HG02759 (cell line): ENCODE results near the gene KCNK16.
A peak's percentile ranks its signal among the peaks of the same experiment; 100 is the strongest.
"Not testable (repeated sequence)": the region's sequence is repeated elsewhere in the genome, so short reads cannot be mapped to it uniquely, and the experiment has no call there.

ENCODE experiments used
- ATAC-seq: cut with Tn5 transposase; IDR thresholded peaks from one replicate; pipeline ENCODE4 v1.9.1; 2021; ENCODE audit warnings: mild to moderate bottlenecking, moderate library complexity; ENCODE audit not compliant: unreplicated experiment

KCNK16 gene

DNA sequence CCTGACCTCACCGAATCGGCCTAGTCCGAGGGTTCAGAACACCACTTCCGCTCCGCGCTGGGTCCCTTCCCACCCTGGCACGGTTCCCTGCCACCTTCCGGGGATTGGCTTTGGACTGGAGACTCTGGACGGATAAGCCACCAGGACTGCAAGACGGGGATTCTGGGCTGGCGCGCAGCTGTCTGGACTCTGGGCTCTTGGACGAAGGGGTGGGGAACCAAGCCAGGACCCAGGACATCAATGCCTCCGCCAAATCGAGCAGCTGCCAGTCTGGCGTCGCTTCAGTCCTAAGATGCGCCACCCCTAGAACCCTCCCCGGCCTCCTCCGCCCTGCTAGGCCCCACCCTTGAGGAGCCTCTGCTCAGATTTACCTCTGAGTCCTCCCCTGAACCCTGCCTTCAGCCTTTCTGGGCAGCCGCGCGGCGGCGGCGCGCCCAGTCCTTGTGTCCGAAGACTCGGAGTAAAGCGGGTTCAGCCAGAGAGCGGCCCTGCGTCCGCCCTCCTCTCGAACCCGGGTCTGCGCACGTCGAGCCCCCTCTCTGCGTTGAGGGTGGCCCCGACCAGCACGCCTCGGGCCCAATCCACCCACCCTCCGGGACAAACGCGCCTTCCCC is 9.5 kb downstream of the KCNK16 start:
- ATAC-seq: no peak

DNA sequence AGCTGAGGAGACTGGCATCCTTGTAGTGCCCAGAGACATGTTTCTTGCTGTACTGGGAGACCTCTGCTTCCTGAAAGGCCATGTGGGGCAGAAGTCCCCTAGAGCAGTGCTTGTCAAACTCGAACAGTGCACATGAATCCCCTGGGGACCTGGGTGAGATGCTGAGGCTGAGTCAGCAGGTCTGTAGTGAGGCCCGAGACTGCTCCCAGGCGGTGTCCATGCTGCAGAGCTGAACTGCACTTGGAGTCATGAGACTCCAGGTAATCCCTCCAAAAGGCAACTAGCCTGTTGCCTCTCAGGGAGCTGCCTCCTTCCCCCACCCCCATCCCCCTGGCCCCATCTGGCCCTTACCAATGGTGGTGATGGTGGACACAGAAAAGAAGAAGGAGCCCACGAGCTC is 12.0 kb downstream of the KCNK16 start:
- no peak for ATAC-seq

DNA sequence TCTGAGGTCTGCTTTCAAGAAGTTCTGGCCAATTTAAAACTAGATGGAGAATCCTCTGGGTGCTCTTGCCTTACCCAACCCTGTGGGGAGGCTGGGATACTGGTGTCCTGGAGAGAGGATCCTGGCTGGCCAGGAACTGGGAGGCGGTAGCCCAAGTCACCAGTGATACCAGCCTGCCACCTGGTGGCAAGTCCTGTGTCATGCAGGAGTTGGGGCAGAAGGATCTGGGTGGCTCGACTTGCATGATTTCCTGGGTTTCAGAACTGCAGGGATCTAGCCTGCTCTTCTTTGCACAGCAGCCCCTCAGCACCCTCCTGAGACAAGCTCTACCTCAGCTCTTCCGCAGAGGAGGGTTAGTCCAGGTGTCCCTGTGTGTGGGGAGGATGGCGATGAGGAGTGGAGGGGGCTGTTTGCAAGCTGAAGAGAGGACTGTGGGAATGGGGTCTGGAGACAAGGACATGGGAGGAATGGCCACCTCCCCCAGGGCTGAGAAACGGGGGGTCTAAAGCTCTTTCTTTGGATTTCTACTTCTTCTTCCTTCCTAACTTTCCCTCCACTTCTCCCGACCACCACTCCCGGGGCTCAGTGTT is 12.5 kb downstream of the KCNK16 start:
- ATAC-seq: no peak

DNA sequence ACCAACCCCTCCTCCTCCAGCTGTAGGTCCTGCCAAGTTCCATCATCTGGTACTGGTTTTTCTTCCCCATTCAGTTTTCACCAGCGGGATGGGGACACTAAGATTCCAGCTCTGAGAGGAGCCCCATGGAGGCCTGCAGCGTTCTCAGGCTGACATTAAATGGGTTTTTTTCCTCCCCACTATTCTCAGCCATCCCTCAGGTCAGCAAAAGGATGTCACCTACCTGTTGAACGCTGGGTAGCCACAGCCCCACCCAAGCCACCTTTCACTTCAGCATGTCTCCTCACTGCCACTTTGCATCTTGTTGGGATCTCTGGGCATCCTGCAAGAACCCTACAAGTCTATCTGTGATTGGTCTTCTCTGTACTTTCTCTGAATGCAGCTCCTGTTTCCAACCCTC is 15.0 kb downstream of the KCNK16 start:
- no peak for ATAC-seq

DNA sequence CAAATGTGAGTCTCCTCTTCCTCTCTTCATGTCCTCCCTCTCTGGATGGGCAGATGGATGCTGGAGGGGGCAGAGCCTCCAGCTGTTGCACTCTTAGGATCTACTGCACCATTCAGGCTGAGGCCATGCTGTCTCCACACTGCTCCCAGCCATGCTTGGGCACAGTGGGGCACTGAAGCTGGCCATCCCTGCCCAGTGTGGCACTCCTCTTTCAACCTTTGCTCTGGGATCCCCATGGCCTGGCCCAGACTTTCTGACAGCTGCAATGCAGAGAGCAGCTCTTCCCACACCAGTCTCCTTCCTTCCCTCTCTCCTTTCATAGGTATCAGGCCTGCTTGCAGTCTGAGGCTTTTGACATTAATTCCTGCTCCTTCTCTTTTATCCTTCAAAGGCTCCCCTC is 17.6 kb downstream of the KCNK16 start:
- ATAC-seq: no peak

DNA sequence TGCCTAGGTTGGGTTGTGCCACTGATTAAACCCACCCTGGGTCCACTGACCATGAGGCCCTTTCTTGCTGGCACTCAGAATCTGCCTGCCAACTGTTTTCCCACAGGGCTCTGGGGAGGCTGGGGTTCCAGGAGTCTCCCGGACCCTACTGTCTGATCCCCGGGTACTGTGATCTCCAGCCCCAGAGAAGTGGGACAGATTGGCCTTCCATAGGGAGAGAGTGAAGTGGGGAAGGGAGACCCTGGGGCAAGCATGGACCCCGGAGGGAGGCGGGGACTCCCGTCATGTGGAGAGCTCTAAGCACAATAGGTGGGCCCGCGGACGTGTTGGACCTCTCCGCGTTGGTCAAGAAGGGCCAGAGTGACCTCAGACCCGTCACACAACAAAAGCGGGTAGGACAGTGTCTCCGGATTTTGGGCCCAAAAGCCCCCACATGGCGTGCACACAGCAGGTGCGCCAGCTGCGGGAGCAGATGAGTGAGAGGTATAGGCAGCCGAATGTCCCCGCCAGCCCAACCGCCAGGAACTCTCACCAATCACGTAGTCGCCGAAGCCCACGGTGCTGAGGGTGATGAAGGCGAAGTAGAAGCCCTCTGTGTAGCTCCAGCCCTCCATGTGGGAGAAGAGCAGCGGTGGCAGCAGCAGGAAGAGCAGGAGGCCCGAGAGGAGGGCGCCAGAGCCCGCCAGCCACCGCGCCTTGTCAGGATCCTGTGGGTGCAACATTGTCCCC is 18.9 kb downstream of the KCNK16 start:
- no peak for ATAC-seq

DNA sequence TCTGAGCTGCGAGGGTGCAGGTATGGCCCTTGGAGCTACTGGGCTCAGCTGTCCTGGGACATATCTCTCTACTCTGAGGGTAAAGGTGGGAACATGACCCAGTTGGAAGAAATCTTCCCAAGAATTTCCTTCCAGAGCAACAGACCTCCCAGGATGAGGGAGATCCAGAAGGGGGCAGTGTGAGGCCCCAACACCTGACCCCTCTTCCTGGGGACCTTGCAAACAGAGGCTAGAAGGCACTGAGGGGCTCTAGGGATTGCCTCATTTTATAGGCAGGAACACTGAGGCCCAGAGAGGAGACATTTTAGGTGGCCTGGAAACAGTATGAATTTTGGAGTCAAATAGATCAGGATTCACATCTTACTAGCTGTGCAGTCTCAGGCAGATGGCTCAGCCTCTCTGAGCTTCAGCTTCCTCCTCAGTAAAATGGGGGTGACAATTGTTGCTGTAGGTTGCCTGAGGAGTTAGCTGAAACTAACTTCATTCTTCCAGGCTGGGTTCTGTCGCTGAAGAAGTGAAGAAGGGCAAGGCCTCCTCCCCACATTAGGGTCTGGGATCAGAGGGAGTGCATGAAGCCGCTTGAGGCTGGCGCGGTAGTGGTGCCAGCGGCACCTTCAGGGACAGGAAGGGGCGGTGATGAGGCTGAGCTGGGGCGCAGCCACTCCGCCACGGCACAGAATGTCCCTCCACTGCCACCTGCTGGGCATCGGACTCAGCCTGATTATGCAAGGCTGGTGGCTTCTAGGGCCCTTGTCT is 19.7 kb downstream of the KCNK16 start:
- peak; percentile 75 for ATAC-seq

DNA sequence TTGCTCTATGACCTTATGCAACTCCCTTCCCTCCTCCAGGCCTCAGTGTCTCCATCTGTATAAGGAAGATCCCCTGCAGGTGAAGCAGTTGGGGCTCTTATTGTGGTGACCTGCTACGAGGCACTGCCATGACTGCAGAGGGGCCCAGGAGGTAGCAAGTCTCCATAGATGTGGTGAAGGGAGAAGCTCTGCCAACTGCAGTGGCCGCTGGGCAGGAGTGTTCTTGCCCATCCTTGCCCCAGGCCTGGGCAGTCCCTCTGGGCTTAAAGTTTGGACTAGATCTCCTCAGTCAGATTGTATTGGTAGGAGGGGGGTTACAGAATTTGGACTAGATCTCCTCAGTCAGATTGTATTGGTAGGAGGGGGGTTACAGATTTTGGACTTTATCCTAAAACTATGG is 20.5 kb downstream of the KCNK16 start:
- ATAC-seq: no peak

DNA sequence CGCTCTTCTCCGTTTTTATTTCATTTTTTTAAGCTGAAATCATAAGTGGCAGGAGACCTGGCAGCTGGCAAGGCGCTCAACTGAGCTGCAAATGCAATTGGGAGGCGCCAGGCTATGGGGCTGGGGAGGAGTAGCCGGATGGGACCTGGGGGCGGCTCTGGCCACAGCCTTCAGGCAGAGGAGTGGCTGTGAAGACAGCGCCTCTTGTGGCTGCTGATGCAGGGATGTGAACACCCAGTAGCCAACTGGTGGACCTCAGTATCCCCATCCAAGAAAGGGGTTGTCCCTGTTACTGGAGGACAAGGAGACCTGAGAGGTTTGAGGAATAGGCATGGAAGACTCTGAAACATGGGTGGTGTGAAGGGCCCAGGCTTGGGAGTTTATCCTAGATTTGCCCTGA is 20.9 kb downstream of the KCNK16 start:
- ATAC-seq: no peak

DNA sequence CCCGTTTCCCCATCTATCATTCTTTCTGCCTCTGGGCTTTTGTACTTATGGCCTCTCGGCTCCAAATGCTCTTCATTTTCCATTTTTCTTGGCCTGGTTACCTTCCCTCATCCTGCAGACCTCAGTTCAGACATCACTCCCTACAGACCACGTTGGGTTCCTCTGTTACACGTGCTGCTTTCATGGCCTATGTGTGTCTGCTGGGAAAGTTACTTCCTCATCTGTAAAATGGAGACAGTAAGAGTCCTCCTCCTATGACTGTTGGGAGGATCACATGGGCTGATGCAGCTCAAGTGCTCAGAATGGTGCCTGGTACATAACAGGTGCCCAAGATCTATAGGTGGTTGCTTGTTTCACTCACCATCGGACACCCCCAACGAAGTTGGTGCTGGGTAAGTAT is 21.8 kb downstream of the KCNK16 start:
- no peak for ATAC-seq

DNA sequence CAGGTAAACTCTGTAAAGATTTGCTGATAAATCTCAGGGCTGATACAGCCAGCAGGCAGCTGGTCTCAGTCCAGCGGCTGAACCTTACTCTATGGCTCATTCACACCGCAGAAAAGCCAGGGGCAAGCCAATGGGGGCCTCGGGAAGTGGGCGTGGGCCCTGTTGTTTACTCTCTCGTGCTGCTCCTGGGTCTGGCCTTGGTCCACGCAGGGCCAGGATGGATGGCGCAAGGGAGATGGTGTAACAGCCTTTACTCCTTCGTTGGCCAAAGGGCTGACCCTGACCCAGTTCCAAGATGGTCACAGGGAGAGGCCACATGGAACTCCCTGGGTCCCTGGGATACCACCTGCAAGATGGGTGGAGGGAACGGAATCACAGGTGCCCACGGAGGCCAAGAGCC is 24.4 kb downstream of the KCNK16 start:
- no peak for ATAC-seq

DNA sequence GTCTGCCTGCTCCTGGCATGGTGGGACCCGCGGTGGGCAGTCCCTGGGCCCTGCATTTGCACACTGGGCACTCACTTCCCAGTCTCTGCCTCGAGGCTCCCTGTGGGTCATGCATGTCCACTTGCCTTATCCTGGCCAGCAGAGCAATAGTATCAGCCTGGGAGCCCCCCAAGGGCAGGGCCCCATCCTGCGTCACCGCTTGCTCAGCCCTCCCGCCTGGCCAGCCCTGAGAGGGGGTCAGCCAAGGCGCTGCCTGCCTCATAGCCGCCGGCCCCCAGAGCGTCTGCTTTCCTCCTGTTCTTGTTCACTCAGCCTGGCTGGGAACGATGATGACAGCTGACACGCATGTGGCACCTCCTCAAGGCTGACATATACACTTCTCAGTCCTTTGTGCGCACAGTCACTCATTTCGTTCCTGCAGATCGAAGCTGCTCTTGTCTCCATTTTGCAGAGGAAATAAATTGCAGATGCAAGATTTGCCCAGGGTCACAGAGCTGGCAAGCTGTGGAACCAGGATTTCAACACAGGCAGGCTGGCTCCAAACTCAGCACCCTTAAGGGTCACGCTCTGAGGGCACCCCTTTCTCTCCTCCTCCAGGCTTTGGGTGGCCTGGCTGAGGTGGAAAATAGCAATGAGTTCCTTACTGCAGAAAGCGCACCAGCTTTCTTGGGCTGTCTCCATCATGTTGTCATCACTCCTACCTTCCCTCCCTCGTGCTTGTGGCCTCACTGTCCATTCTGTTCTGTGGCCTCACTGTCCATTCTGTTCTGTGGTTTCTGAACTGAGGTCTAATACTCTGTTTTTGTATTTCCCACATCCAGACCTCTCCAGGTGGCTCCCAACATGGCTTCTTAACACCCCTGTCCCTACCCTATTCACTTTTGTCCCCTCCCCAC is 25.5 kb downstream of the KCNK16 start:
- no peak for ATAC-seq

DNA sequence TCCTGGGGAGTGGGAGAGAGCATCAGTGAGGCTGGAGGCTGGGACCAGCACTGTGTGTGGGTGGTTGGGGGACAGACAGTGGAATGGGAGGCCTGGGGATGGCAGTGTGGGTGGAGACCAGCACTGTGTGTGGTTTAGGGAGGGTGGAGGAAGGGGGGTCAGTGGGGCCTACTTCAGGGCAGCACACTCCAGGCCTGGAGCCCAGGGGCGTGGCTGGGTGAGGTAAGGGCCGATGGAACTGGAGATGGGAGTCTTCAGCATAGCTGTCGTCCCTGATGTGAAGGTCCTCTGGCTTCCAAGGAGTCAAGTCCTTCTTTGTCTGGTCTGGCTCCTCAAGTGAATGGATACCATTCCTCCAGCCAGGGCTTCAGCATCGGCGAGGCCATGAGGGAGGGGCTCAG is 26.9 kb downstream of the KCNK16 start:
- no peak for ATAC-seq

DNA sequence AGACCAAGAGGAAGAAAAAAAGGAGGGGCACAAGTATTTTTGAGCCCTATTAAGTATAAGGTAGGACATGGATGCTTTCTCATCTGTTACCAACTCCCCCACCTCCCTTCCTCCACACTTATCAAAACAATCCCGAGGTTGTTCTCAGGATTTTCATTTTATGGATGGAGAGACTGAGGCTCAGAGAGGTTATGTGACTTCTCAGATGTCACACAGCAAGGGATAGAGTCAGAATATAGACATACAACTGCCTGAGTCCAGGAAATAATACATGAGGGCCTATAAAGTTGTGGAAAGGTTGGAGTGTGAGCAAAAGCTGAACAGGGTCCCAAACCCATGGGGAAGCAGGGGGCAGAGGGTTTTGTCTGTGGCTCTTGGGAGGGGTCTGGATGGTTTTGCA is 27.6 kb downstream of the KCNK16 start:
- no peak for ATAC-seq

DNA sequence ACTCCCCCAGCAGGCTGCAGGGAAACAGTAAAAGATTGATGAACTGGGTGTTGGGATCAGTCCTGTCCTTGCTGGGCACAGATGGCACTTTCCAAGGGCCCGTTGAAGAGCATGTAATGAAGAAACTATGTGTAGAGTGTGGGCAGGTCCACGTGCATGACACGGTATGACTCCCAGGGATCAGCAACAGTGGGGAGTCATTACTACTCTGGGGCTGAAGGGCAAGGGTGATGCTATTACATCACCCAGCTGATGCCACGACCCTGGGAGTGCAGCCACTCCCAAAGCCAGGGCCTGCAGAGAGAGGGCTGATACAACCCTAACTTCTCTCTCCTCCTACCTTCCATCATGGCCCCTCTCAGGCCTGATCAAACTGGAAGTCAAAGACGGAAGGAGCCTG is 28.4 kb downstream of the KCNK16 start:
- no peak for ATAC-seq

DNA sequence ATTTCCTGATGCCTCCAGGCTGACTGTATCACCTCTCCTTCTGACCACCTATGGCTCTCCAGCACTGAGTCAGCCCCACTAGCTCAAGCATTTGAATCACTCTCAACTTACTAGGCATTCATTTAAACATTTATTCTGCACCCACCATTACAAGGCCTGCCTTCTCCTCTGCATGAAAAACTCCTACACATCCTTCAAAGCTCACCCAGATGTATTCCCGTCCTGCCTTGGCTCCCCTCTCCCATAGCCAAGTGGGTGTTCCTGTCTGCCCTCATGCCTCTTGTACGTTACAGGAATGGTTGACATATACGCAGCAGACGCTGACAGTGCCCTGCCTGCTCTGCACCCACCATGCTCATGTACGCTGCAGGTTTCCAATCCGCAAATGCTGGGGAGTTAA is 29.9 kb downstream of the KCNK16 start:
- no peak for ATAC-seq

DNA sequence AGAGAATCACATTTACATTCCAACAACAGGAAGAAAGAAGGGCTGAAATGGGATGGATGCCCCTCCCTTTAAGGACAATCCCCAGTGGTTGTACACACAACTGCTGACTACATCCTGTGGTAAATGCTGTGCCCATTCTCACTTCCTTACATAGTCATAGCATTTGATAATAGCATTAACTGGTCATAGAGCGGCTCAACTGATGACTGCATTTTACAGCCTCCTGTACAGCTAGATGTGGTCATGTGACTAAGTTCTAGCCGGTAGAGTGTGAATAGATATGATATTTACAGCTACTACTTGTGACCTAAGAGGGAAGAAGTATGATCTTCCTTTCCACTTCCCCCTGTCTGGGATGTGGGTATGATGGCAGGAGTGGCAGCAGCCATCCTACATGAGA is 33.0 kb downstream of the KCNK16 start:
- no peak for ATAC-seq

DNA sequence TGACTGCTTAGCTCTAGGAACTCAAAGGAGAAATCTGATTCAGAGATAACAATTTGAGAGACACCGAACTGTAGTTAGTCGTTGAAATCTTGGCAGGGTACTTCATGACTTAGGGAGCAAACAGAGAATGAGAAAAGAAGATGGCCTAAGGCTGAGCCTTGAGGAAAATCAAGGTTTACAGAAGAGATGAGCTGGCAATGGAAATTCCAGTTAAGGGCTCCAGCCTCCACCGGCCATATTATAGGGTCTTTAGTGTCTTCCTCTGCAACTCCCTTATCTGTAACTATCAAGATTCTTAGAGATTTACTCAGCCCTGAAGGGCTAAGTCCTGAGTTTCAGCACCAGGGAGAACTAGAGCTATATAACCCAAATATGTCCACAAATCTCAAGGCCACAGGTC is 34.9 kb downstream of the KCNK16 start:
- ATAC-seq: no peak

DNA sequence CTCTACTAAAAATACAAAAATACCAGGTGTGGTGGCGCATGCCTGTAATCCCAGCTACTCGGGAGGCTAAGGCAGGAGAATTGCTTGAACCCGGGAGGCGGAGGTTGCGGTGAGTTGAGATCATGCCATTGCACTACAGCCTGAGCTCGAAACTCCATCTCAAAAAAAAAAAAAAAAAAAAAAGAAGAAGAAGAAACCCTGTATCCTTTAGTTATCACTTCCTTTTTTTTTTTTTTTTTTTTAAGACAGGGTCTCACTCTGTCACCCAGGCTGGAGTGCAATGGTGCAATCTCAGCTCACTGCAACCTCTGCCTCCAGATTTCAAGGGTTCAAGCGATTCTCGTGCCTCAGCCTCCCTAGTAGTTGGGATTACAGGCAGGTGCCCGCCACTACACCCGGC is 35.9 kb downstream of the KCNK16 start:
- ATAC-seq: not testable (repeated sequence)

DNA sequence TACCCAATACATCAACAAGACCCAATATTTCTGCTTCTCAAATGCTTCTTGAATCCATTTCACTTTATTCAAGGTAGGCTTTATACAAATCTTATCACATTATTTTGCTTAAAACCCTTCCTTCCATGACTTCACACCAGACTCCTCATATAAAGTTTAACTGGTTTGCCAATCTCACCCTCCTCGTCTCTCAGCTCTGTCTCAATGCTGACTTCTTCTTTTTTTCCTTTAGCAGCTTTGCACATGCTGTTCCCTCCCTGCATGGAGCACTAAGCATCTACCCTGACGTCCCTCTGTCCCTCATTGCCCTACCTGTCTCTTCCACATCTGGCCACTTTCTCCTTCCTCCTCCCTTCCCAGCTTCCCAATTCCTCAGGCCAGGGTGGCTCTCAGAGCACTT is 39.7 kb downstream of the KCNK16 start:
- ATAC-seq: no peak
